Cardiac muscle cell (in vitro differentiated cells and primary cell): Measurements from ENCODE around the gene SLC25A10. TPM values are rescaled to one million over a fixed set of nuclear protein-coding genes. Genes with fewer than 3 reads are reported as not detected.

ENCODE experiments used
- DNase-seq, 2 donors: peaks; one replicate each; pipeline versions ENCODE4 v3.0.0 to v3.0.0-alpha.2; 2010 to 2017; ENCODE audit warnings: low read depth in 1 of 2, low spot score in 1 of 2
- H3K27ac ChIP-seq: fragments of 200-600 bp; sonication (generic); 2 replicates; pipeline ENCODE4 v1.5.1; 2016
- H3K27me3 ChIP-seq: fragments of 200-600 bp; sonication (generic); 2 replicates; pipeline ENCODE4 v1.6.0; 2016; ENCODE audit warnings: control low read depth
- H3K36me3 ChIP-seq: fragments of 200-600 bp; sonication (generic); 2 replicates; pipeline ENCODE4 v1.5.1; 2016; ENCODE audit warnings: control low read depth
- H3K4me1 ChIP-seq: fragments of 200-600 bp; sonication (generic); 2 replicates; pipeline ENCODE4 v1.8.1; 2017; ENCODE audit warnings: low read depth, mild to moderate bottlenecking, mixed run types
- H3K4me3 ChIP-seq: fragments of 200-600 bp; sonication (generic); 2 replicates; pipeline ENCODE4 v1.5.1; 2016; ENCODE audit warnings: mild to moderate bottlenecking
- H3K9me3 ChIP-seq: fragments of 200-600 bp; sonication (generic); 2 replicates; pipeline ENCODE4 v1.5.1; 2017; ENCODE audit warnings: low read depth, mild to moderate bottlenecking, control low read depth
- polyA plus RNA-seq: library from polyadenylated mRNA; unstranded; fragments of >200 nt; fragmentation: Nextera tagmentation; extraction: Ambion mirVana; gene quantifications from 2 replicates; pipeline ENCODE4 v1.2.1, GENCODE V29; 2016
- total RNA-seq: library from RNA; depleted of rRNA; stranded (reverse); fragments of >200 nt; gene quantifications from 2 replicates; pipeline ENCODE4 v1.2.3, GENCODE V29; 2016
- TF ChIP-seq, protein P1 (sequence below): IDR thresholded peaks from 2 replicates; pipeline ENCODE4 v1.5.1; 2012; ENCODE audit warnings: low read depth, mild to moderate bottlenecking, low read length

SLC25A10 gene
- total and polyA plus RNA-seq, 2 experiments from 2014 or later: 29.3 to 52.2 TPM

DNA sequence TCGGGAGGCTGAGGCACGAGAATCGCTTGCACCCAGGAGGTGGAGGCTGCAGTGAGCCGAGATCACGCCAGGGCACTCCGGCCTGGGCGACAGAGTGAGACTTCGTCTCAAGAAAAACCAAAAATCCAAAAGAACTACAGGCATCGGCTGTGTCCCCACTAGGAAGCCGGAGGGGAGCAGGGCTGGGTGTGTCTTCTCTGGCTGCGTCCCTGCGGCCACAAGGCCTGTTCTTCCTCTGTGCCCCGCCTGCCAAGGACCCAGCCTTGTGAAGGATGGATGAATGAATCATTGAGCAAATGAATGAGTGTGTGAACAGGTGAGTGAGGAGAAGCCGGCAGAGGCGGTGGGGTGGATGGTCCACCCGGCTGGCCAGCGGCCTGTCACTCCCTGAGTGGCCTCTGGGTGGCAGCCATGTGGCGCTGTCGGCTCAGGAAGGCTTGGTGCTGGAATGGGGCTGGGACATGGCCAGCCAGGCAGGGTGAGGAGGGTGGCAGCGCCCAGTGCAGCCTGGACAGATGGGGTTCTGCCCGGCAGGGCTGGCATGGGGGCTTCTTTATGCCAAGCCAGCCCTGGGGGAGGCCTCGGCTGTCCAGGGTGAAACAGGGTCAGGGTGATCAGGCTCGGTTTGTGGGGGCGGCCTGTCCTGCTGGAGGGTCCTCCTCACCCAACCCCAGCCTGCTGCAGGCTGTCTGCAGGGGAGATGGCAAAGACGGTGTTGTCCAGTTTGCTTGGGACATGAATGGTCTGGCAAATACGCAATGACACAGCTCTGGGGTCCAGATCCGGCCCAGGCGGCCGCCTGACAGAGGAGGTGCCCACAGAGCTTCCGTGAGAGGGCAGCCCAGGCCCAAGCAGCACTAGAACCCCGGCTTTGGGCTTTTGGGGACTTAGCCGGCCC, 21.7 kb downstream of the SLC25A10 start:
- Histone ChIP-seq H3K9me3 (no peaks in the 10 kb centered on the region), H3K27ac (no peak overlapping the region), H3K36me3 (no peaks in the 10 kb centered on the region), H3K4me3 (no peak overlapping the region), H3K4me1 (no peaks in the 10 kb centered on the region), H3K27me3 (peaks cover 12% of the 10 kb centered on the region)
- TF ChIP-seq, protein P1, sequence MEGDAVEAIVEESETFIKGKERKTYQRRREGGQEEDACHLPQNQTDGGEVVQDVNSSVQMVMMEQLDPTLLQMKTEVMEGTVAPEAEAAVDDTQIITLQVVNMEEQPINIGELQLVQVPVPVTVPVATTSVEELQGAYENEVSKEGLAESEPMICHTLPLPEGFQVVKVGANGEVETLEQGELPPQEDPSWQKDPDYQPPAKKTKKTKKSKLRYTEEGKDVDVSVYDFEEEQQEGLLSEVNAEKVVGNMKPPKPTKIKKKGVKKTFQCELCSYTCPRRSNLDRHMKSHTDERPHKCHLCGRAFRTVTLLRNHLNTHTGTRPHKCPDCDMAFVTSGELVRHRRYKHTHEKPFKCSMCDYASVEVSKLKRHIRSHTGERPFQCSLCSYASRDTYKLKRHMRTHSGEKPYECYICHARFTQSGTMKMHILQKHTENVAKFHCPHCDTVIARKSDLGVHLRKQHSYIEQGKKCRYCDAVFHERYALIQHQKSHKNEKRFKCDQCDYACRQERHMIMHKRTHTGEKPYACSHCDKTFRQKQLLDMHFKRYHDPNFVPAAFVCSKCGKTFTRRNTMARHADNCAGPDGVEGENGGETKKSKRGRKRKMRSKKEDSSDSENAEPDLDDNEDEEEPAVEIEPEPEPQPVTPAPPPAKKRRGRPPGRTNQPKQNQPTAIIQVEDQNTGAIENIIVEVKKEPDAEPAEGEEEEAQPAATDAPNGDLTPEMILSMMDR: peak; percentile 82
- peak; percentile 73 to 86 for DNase-seq

DNA sequence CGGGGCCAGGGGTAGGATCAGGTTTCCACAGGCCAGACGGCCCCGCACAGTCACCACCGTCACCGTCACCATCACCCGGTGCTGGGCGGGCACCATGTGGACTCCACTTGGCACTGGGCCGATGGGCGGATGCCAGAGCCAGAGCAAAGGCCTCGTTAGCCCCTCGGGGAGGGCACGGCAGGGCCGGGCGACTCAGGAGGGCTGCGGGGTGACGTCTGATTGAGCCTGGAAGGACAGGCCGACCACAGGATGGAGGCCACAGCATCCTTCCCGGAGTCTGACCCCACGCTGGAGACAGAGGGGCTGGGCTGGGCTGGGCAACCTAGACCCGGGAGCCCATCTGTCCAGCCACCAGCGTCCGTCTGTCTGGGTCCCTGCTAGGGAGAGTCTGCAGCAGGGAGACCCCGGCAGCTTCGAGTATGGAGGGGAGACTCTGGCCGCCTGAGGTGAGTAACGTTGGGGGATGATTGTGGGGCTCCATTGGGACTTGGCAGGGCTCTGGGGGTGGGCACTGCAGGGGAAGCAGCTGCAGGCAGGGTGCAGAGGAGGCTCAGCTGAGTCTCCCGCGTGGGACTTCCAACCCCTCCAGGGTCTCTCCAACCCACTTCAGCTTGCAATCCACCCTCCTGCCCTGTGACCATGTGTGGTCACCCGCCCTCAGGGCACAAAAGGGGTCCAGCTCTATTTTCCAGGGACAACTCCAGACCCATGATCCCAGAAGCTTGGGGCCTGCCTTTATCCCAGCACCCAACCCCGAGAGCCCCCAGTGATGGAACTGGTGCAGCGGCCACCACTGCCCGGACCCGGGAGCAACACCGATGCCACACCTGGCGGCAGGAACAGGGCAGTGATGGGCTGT, 22.6 kb downstream of the SLC25A10 start:
- Histone ChIP-seq H3K9me3 (no peaks in the 10 kb centered on the region), H3K4me1 (no peaks in the 10 kb centered on the region), H3K4me3 (no peak overlapping the region), H3K27me3 (peaks cover 12% of the 10 kb centered on the region), H3K36me3 (no peaks in the 10 kb centered on the region), H3K27ac (no peak overlapping the region)
- DNase-seq: no peak
- TF ChIP-seq, protein P1: no peak

DNA sequence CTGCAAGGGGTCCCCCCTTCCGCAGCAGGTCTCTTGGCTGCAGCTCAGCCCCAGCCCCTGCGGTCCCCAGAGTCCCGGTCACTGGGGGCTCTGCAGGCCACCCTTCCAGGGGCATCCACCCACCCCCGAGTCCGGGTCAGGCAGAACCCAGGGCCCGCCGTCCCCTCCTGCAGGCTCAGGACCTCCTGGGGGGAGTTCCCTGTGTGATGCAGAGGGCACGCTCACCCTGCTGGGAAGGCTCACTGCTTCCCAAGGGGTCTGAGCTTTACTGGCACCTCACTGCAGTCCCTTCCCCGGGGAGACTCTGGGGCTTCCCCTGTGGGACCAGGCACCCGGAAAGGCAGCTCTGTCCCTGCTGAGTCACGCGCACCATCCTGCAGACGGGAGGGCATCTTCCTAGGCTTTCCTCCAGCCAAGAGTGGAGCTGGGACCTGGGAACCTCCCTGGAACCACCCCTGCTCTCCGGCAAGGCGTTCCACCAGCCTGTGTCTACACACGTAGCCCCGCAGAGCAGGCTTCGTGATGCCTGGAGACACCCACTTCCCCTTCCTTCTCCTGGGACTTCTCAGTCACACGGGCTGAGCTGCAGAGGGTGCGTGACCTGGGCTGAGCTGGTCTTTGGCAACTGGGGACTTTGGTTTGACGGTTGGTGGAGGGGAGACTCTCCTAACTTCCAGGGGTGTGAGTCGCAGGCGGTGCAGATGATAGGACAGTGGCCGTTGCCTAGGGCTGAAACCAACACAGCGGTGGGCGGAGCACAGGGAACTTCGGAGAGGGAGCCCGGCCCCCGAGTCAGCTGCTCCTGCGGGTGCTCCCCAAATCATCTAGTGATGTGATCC, 23.4 kb downstream of the SLC25A10 start:
- Histone ChIP-seq H3K4me3 (no peak overlapping the region), H3K27me3 (peaks cover 12% of the 10 kb centered on the region), H3K36me3 (no peaks in the 10 kb centered on the region), H3K27ac (no peak overlapping the region), H3K4me1 (no peaks in the 10 kb centered on the region), H3K9me3 (no peaks in the 10 kb centered on the region)
- DNase-seq: peak in 1 of 2 donors; percentile 17
- TF ChIP-seq, protein P1: no peak

DNA sequence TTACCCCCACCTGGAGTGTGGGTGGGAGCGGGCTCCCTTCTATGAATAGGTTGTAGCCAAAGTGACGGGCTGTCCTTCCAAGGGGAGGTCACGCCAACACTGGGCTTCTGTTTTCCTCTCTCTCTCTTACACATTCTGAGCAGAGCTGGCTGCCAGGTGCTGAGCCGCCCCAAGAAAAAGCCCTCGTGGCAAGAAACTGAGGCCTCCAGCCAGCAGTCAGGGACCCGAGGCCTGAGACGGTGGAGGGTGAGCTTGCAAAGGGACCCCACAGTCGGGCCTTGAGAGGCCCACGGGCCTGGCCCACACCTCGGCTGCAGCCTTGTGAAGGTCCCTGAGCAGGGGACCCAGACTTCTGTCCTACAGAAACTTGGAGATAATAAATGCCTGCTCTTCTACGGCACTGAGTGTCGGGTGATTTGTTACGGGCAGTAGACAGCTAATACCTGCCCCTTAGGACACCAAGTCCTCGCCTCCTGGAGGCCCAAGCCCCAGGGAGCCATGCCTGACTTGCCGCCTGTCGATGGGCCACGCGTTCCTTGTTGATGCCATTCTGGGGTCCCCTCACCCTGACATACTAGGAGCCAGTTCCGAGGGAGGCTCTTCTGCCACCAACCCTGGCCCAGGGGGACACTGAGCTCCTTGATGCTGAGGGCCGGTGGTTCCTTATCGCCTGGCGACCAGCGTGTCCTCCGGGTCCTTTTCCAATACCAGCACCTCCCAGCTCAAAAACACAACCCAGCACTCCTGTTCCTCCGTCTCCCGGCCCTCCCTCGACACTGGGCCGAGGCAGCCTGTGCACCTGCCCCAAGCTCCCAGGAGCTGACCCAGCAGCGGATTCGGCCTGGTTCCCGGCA, 26.1 kb downstream of the SLC25A10 start:
- no peaks in the 10 kb centered on the region for H3K9me3 ChIP-seq
- H3K4me1 ChIP-seq: no peaks in the 10 kb centered on the region
- no peak for DNase-seq
- TF ChIP-seq, protein P1: no peak
- H3K27ac ChIP-seq: peak overlapping the region; percentile 39
- H3K4me3 ChIP-seq: no peak overlapping the region
- no peaks in the 10 kb centered on the region for H3K36me3 ChIP-seq
- peaks cover 5% of the 10 kb centered on the region for H3K27me3 ChIP-seq
